Activated effector memory CD4-positive, alpha-beta T cell treated with anti-CD3 and anti-CD28 coated beads, Interleukin-2, amount 50 U/mL, for 16 hours (primary cell): Measurements from ENCODE around the gene ADCY5.

Source experiments
- DNase-seq: peaks from one replicate; pipeline ENCODE4 v3.0.0-alpha.2; 2020

Gene ADCY5

DNA sequence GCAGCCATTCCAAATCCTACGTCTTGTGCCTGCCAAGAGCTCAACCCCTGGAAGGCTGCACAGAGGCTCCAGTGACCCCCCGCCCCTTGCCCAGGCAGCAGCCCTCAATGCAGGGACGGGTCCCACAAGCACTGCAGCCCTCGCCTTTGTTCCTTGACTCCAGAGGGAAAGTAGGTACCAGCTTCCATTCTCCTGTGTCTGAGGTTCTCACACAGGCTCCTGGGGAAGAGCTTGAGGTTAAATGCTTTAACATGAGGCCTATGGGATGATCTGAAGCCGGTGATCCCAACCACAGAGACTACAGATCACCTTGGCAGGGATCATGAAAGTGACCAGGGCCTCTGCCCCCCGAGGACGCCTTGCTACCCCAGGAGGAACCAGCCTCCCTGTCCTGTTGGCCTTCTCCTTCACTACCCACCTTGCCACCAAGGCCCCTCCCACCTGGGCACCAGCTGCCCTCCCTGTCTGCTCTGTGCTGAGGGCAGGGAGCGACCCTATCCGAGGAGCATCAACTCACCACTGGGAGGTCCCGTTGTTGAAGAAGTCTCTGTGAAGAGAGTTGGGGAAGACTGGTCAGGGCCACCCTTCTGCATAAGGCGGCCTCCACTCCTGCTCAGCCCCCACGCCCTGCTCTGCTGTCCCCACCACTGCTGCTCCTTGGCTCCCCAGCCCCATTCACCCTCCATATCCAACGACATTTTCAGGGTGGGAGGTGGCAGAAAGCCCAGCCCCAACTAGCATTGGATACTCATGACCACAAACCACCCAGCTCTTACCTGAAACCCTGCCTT is 151.9 kb downstream of the ADCY5 start:
- DNase-seq: peak; percentile 50

DNA sequence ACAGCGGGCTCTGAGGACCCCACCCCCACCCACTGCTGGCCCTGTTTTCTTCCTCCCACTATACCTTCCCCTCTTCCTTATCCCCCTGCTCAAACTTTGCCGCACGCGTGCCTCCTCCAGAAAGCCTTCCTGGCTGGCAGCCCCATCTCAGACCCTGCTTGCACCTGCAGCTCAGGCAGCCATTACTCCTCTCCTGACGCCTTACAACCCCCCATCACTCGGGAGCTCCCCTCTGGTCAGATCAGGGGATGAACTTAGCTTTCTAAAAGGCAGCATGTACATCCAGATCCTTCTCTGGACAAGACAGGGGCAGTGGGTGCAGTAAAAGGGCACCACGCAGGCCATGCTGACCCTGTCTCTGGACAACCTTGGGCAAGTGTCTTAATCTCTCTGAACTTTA is 152.6 kb downstream of the ADCY5 start:
- peak; percentile 50 for DNase-seq

DNA sequence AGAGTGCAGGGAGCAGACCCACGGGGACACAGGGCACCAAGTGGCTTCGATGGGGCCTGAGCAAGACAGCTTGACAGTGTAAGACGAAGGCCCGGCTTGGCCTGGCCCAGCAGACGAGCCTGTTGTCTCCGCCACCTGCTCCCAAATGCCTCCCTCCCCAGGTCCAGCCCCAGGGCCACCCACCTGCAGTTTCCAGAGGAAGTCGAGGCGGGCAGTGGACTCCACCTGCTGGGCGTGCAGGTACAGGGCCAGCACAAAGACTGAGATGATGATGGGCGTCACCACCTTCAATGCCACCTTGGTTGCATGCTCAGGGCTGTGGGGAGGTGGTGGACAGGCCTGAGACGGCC is 153.0 kb downstream of the ADCY5 start:
- DNase-seq: no peak

DNA sequence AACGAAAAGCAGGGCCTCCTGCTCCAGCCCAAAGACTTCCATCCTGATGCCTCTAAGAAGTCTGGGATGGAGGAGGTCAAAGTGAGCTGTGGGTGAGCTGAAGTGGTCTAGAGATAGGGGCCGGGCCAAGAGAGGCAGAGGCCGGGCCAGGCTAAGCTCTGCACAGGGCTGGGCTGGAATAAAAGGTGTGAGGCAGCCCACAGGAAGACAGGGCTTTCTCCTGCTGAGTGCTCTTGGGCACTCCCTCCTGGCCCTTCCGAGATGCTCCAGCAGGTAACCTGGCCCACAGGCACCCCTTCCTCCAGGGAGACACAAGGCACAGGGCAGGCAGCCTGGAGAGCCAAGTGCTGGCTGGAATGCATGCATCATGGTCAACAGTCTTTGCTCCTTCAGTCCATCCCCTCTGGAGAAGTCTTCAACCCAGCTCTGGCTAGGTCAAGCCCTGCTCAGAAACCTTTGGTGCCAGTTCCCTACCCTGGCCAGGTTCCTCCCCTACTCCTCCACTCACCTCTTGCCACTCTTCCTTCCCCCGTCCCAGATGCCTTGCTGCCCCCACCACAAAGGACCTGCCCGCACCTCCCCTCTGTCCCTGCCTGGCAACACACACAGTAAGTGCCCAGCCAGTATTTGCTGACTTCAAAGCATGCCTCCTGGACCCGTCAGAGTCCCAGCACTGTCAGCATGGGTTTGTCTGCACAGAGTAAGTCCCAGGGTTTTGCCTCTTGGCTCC is 153.6 kb downstream of the ADCY5 start:
- DNase-seq: peak; percentile 54

DNA sequence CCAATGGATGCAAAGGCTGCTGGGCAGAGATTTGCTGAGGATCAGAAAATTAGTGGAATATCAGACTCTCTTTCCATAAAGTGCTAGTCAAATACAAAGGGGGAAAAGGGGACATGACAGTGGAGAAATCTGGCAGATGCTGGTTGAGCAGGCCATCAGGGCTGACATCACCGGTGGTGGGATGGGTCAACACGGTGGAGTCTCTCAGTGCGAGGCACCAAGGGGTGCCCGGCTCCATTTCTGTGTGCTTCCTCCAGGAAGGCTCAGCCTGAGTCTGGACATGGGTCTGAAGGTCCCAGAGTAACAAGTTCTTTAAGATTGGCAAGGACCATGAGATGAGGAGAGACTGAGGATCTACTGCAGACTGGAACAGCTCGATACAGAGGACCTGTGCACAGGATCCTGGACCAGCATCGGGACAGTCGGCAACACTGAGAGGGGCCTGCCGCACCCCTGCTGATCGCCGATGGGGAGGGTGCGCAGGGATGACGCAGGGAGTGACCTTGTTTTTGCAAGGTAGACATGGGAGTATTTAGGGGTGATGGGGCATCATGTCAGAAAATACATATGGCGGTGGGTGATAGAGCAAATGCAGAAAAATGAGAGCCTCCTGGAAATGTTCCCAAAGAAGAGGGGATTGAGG is 154.5 kb downstream of the ADCY5 start:
- peak; percentile 57 for DNase-seq

DNA sequence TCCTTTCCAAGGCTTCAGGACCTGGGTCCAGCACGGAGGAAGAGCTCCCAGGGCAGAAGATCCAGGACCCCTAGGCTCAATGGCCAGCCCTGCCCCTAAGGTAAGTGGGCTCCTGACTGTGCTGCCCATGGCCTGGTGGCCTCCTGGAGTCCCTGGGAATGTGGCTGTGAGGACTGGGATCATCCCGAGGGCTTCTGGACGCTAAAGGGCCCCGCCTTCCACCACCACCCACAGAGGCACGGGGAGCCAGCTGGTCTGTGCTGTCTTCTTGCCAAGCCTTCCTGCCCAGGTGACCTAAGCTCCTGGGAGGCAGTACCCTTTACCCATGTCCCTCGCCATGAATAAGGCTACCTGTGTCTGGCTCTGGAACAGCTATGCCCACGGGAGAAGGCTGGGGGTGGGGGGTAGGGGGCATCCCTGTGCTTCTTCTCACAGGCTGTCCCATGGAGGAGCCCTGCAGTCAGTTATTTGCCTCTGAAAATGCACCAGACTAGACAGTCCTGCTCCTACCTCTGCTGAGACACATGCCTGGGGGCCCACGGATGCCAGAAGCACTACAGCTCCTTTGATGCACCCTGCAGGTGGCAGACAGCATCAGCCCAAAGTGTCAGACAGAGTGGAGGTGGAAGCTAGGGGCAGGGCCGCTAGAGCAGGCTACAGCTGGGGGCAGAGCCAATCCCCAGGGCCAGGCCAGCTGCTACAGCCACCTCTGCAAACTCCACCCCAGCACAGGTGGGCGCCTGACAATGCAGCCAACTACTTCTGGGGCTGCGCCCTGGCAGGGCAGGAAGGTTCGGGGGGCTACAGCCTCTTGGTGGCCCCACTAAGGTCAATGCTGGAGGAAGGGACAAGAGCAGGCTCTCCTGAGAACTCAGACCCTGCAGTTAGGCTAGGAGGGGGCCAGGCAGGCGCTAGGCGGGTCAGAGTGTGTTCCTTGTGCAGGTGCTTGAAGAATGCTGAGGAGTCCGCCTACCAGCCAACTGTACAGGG is 156.3 kb downstream of the ADCY5 start:
- peak; percentile 50 for DNase-seq

DNA sequence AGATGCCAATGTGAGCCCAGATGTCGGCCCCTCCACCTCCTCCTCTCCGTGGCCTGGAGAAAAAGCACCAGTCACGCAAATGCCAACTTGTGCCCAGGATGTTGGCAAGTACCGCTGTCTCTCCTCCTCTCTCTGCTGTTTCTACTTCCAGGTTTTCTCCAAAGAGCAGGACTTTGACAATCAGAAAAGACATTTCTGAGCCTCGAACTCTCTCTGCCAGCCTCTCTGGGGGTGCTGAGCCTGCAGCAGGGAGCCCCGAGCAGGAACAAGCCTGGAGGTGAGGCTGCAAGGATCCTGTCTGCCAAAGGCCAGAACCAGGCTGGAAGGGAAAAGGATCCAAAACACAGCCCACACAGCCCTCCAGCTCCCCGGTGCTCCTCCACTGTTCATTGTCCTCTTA is 157.5 kb downstream of the ADCY5 start:
- DNase-seq: no peak

DNA sequence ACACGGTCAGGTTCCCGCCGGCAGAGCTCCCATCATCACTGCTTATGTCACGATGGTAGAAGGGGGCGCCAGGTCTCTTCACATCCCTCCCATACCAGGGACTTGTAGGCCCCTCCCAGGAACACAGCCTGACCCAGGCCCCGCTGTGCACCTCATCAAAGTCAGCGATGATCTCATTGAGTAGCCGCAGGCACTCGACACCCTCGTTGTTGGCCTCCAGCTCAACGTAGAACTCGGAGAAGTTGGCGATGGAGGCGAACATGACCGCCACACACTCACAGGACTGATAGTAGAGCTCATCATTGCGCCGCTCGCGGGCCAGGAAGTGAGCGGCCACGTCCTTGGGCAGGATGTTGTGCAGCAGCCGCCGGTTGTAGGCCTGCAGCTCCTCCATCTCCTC is 157.9 kb downstream of the ADCY5 start:
- no peak for DNase-seq

DNA sequence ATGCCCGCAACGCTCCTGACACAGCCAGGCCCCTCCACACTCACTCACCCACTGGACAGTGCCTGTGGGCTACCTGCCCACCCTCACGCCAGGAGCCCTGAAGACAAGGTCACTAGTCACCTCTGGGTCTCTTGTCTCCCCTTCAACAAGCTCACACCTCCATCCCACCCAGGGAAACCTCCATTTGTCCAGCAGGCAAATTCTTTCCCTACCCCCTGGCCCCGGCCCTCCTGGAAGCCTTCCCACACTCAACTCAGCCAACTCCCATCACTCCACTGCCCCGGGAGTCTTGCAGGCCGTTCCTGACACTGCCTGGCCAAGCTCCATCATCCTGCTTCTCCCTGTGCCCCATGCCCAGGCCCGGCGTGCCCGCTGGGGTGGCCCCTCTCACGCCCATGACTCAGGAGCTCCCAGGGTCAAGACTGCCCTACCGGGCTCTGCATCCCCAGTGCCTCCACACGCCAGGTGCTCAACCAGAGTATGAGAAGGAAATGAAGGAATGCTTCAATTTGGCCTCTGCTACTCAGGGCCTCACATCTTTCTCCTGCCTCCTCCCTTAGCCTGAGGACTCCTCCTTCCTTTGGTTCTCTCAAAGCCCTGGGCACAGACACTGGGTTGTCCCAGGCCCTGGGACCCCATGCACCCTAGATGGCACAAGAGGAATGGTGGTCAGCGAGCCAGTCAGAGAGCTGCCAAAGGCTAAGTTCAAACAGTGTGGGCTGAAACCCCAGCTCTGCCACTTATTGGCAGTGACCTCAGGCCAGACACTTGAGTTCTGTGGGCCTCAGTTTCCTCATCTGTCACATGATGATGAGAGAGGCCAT is 158.6 kb downstream of the ADCY5 start:
- DNase-seq: peak; percentile 46

DNA sequence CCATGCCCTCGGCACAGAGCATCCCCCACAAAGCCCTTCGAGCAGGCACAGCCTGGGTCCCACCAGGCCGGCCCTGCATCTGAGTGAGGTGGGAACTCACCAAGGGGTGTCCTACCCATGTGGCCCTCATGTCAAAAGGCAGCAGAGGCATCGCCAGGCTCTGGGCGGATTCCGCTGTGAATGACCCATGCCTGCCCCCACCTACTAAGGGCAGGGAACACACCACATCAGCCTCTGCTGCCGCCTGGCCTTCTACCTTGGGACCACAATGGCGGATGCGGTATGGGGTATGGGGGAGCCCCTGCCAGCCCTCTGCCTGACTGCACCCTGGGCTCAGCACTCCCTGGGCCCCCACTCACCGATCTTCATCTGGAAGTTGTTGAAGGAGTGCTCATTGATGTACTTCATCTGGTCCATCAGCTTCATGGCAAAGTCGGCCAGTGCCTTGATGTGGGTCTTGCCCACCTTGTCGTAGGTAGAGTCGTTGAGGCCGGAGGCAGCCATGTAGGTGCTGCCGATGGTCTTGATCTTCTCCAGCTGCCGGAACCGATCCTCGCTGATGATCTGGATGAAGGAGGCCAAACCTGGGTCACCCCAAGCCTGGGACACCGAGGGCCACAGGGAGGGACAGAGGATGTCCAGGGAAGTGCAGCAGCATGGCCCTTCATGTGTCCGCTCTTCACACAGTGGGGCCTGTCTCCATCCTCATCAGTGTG is 159.3 kb downstream of the ADCY5 start:
- DNase-seq: peak; percentile 44

DNA sequence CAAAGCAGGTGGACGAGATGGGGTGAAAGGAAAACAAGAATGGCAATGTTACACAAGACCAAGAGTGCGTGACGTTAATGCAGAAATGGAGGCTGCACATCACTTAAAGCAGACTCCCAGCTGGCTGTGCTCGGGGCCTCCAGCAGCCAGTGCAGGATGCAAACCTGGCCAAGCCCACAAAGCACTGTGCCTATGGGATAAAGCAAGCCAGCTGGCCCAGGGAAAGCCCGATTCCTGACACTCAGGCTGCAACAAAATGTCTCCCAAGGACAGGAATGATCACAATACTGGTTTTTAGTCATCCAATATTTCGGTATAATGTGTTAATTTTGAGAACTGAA is 161.0 kb downstream of the ADCY5 start:
- peak; percentile 43 for DNase-seq

DNA sequence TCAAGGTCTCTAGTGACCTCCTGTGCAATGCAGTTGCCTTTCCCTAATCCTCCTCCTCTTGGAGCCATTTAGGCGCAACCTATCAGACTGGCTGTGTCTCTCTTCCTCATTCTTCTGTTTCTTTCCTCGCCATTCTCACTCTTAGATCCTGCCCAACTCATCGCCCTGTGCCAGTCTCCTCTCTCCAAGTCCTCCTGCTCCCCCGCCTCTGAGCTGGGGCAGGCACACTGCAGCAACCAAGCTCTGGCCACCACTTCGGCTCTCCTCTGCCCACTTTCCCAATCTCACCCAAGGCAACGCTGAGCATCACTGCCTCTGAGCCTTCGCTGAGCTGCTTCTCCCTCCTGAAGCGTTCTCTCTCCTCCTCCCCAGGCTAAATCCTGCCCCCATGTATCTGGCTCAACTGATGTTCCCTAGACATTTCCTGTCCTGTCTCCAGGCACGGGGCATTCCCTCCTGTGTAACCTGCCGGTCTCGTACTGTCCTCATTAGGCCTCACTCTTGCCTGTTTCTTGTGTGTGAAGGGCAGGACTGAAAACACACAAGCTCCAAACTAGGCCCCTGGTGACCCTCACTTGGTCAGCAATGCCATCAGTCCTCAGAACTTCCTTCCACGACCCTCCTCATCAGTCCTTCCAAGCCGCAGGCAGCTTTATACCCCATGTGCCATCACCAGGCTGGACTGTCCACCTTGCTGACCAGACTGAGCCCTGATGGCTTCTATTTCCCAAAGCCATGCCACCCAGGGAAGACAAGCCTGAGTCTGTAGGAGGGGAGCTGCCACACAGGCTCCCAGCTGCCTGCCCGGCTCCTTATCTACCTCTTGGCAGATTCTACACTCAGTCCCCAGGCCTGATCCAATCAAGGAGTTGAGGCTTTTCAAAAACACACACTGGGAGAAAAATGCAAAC is 161.6 kb downstream of the ADCY5 start:
- peak; percentile 41 for DNase-seq

DNA sequence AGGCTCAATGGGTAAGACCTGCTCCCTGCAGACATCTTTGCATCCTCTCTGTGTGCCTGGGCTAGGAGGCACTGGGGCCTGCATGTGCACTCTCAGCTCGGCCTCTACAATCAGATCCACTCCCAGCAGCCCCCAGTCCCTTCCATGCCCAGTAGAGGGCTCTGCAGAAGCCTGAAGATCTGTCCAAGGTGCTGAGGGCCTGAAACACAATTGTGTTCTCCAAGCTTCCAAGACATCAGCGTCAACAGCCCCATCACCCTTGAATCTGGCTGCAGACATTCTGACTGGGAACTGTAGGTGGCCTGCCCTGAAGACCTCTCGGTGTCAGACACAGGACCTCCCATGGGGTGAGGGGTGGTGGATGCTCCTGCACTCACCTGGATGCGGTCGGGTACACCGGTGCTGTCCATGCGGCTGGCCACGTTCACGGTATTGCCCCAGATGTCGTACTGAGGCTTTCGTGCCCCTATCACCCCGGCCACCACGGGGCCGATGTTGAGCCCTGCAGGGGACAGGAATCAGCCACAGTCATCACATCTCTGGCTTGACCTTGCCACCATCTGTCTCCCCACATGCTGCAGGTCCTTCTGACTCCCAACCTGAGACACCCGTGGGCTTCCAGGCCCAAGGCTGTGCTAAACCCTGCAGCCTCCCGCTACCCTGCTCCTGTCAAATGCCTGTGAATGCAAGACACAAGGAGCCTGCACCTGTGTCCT is 162.4 kb downstream of the ADCY5 start:
- DNase-seq: peak; percentile 58

DNA sequence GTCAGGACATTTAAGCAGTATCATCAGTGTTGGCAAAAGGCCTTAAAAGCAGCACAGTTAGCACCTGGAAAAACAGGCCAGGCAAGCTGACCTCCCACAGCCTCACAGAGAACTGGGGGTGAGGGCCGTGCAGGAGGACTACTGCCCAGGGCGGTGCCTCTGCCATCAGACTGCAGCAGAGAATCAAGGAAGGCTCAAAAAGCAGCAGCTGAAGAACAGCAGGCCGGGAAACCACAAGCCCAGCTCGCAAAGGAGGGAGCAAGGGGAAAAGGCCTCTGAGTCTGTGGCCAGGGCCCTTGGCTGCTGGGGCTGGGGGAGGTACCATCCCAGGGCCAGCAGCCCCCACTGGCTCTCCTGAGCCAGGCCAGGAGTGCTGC is 163.0 kb downstream of the ADCY5 start:
- no peak for DNase-seq

DNA sequence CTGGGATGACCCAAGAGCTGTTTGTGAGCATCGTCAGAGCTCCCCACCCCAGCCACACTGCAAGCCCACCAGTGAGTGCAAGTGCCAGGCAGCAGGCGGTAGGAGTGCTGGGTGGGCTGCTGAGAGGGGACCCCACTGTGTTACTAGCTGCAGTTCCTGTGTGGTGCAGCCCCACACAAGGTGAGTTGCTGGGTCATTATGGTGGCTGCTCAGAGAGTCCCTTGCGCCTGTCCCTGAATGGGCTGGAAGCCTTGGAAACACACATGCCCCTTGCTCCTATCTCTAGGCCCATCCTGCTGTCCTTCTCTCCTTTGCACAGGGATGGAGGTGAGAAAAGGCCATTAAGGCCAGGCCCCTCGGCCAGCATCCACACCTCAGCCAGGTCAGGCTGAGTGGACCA is 163.4 kb downstream of the ADCY5 start:
- no peak for DNase-seq

DNA sequence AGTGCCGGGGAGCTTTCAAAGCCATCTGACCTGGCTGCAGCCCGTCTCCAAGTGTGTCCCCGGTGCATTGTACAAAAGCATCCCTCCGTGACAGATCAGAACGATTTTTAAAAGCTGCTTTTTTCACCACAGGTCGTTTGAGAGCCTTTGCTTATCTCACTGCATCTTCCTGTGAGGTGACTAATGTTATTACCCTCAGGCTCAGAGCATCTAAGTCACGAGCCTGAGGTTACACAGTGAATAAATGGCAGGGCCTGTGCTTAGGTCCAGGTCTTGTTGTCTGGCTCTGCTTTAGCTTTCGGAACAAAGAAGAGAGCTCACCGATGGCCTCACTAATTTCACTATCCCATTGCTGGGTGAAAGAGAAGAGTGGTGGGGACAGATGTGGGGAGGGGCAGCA is 163.8 kb downstream of the ADCY5 start:
- no peak for DNase-seq

DNA sequence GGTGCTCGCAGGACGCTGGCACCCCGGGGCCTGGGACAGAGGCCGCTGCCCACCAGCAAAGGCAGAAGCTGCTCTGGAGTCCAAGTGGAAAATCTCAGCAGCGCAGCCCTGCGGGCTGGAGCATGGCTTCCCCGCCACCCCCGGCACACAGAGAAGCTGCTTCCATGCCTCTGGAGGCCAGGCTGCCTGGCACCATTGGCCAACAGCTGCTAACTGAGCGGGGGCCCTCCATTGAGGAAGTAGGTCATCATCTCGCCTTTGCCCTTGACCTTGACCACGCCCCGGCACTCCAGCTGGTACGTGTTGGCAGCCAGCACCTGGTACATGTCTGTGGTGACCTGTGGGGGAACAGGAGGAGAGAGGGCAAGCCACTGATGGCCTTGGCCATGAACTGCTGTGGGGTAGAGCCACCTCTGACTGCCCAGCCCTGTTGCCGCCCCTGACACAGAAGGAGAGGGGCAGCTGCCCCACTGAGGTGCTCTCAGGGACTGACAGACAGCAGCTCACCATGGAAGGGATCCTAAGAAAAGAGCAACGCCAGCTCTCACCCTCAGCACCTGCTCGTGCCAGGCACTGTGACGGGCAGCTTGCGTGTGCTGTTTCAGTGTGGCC is 164.4 kb downstream of the ADCY5 start:
- DNase-seq: no peak

DNA sequence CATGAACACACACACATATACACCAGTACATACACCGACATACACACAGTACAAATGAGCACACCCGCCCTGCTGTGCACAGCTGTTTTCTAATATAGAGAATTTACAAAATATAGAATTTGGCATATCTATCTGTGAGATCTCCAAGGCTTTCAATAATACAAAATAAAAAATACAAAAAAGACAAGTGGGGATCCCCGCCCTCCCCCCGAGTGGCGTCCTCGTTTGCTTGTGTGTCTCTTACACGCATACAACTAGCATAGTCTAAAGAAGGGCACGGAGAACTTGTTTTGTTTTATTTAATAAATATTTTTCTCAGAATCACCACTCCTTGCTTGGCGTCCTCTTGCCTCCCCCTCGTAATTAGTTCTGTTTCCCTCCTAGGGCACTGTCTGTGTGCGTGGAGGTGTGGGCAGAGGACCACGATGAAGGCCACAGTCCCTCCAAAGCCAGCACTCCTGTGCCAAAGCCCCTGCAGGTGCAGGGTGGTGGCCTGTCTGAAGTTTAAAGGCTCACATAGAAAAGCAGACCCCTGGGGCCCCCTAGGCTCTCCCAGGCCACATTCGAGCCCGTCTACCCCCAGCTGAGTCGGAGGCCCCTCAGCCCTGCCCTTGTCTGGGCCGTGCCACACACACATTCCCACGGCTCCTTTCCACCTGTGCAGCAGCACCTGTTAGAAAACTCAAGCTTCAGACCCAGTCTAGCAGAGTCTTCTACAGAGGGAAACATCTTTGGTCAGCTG is 165.1 kb downstream of the ADCY5 start:
- no peak for DNase-seq
